Activated CD4-positive, alpha-beta memory T cell treated with anti-CD3 and anti-CD28 coated beads, Interleukin-2, amount 10 ng/mL, durations not matched to agents 7 days and 5 days (primary cell): ENCODE measurements around the gene ZRANB1. TPM values are rescaled to one million over a fixed set of nuclear protein-coding genes. Genes with fewer than 3 reads are reported as not detected.

ENCODE experiments used
- CTCF ChIA-PET: fragments of 350-600 bp; sonication (Branson Sonifier 250); formaldehyde crosslinking; loops from one replicate; lab custom pipeline; 2021; ENCODE audit warnings: antibody characterized with exemption, inconsistent platforms; lab: Charles Lee
- POLR2A ChIA-PET: fragments of 350-600 bp; sonication (Branson Sonifier 250); formaldehyde crosslinking; loops from one replicate; lab custom pipeline; 2021; ENCODE audit warnings: antibody characterized with exemption; lab: Charles Lee
- DNase-seq: peaks from one replicate; pipeline ENCODE4 v3.0.0-alpha.2; 2020
- H3K27ac Mint-ChIP-seq: one replicate; pipeline ENCODE4 v1.8.0; 2021; ENCODE audit warnings: mild to moderate bottlenecking, mixed read lengths
- H3K27me3 Mint-ChIP-seq: one replicate; pipeline ENCODE4 v1.8.0; 2021; ENCODE audit warnings: mixed read lengths
- H3K36me3 Mint-ChIP-seq: one replicate; pipeline ENCODE4 v1.8.0; 2021; ENCODE audit warnings: low read depth, mixed read lengths
- H3K4me1 Mint-ChIP-seq: one replicate; pipeline ENCODE4 v1.8.0; 2021; ENCODE audit warnings: mixed read lengths
- H3K4me3 Mint-ChIP-seq: one replicate; pipeline ENCODE4 v1.8.0; 2021; ENCODE audit warnings: mild to moderate bottlenecking, mixed read lengths
- H3K9me3 Mint-ChIP-seq: one replicate; pipeline ENCODE4 v1.8.0; 2021; ENCODE audit warnings: mixed read lengths
- total RNA-seq, 2 experiments: library from RNA; stranded (reverse); gene quantifications; one replicate each; pipeline ENCODE4 v1.2.3, GENCODE V29; 2021

The ZRANB1 gene
- total RNA-seq, 2 experiments from 2014 or later, result 11.2 to 12.3 TPM

DNA sequence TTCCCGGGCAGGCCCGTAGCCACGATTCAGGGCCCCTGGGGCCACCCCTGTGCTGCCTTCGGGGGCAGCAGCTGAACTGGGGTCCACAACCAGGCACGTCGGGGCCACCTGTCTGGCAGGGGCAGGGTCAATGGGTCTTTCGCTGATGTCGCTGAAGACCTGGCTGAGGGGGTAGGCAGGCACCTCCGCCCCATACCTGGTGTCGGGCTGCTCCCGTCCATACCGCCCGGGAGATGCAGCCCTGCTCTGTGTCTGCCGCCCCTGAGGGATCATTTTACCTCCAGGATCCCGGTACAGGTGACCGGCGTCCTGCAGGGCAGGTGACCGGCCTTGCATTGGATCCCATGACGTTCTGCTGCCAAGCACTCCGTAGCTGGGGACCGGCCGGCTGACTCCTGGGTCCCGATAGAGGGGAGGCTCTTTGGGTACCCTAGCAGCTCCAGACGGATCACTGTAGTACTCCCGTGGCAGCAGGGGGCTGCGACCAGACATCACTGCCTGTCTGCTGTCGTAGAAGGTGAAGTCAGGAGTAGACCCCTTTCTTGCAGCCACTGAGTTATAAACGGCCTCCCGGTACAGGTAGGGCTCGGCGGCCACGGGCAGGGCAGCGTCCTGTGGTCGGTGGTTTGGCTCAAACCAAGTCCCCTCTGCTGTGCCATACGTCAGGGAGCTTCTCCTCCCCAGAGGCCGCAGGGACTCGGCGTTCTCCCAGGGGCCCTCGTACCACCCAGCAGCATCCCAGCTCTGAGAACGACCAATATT is 85.2 kb downstream of the ZRANB1 start:
- Mint-ChIP-seq H3K27ac (no peak overlapping the region), H3K36me3 (no peaks in the 10 kb centered on the region), H3K4me3 (no peak overlapping the region), H3K4me1 (no peaks in the 10 kb centered on the region), H3K9me3 (no peaks in the 10 kb centered on the region), H3K27me3 (no peaks in the 10 kb centered on the region)
- ChIA-PET CTCF (no interaction called here), POLR2A (no interaction called here)
- no peak for DNase-seq

DNA sequence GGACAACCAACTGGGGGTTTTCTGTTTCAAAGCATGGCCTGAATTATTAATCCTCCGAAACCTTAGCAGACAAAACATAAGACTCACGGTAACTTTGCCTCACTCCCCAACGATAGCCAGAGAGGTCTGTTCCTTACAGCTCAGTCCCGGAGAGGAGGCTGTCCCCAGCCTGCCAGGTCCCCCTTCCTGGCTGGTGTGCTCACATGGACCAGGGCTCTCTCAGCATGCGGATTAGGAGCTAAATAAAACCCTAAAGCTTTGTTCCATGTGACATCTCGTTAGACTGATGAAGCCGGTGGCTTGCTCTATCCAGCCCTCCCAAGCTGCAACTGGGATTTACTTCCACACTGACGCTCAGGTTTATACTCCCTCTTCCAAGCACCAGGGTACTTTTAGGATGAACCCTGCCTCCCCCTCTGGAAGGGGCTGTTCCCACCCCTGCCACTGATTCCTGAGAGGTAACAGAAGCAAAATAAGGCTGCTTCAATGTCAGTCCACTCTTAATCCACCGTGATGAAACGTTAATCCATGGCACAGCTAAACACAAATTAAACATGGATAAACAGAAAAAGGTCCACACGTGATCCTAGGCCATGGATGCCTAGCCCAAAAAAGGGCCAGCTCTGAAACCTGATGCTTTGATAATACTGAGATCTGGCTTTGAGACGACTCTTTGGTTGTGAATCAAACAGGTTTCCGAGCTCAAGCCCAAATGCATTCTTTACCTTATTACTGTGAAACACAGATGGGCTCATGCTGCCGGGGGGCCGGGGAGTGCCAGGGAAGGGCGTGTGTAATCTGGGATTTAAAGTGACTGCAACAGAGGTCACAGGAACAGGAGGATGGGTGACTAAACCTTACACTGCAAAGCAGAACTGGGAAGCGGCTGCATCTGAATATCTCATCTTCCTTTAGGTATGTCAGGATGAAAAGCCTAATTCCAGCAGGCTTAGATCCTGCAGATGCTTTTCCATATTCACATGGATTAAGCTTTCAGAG is 86.2 kb downstream of the ZRANB1 start:
- Mint-ChIP-seq H3K4me3 (no peak overlapping the region), H3K27me3 (no peaks in the 10 kb centered on the region), H3K36me3 (no peaks in the 10 kb centered on the region), H3K9me3 (no peaks in the 10 kb centered on the region), H3K27ac (no peak overlapping the region), H3K4me1 (no peaks in the 10 kb centered on the region)
- ChIA-PET POLR2A (no interaction called here), CTCF (interaction anchor here (0.6 kb wide), 1 partner anchor 465 kb away, joined by 3 read pairs; no protein-coding TSS in a partner anchor)
- DNase-seq, result no peak

DNA sequence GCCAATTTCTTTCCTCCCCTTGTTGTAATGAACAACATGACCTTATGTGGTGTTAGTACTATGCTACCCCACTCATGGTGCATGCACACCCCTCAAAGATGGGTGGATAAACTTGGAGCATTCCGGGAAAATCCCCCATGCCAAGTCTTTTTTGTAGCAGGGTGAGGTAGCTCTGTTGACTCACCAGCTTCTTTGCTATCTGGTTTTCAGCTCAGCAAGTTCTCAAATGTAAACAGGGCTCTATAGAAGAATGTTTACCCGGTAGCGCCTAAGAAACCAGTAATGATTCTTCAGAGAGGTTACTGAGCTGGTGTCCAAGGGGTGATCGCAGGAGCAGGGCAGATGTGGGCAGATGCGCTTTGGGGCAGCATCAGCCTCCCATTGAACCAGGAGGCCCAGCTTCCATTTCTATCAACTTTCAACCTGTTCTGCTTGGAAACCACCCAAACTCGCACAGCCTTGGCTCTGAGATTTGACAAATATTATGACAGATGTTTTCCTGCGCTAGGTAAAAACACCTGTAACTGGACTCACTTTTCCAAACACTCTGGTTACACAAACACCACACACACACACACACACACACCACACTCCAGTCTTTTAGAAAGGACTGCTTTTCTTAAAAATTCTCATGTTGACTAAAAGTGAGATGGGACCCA is 87.8 kb downstream of the ZRANB1 start:
- H3K9me3 Mint-ChIP-seq, result no peaks in the 10 kb centered on the region
- ChIA-PET CTCF (interaction anchor here (1.1 kb wide), 1 partner anchor 18 kb away, joined by 3 read pairs; no protein-coding TSS in a partner anchor), POLR2A (no interaction called here)
- no peak overlapping the region for H3K4me3 Mint-ChIP-seq
- DNase-seq, result no peak
- no peaks in the 10 kb centered on the region for H3K4me1 Mint-ChIP-seq
- no peak overlapping the region for H3K27ac Mint-ChIP-seq
- H3K27me3 Mint-ChIP-seq, result peaks cover 1% of the 10 kb centered on the region
- no peaks in the 10 kb centered on the region for H3K36me3 Mint-ChIP-seq

DNA sequence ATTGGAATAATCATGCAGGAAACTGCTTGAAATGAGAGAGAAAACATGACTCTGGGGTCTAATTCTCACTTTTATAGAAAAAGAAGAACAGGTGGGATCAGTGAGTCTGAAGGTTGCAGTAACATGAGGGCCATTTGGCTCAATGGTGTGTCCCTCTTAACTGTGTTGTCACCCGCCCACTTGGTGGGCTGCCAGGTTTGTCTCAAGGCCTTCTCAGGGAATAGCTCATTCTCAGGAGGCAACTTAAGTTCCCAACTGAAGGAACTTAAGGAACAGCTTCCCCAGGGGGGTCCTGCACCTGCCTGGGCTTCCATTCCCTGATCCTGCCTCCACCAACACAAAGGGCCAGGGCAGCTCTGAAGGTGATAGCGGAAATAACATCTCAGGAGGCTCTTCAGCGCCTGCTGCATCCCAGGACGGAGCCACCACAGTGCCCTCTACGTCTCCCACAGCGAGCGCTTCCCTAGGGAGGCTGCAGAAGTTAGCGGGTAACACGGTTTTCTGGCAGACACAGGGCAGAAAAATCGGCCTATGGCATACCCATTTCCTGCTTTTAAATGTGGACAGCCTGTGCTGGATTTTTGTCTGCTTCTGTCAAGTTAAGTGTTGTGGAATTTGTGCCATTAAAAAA is 88.8 kb downstream of the ZRANB1 start:
- Mint-ChIP-seq H3K27ac (no peak overlapping the region), H3K9me3 (no peaks in the 10 kb centered on the region), H3K4me1 (no peaks in the 10 kb centered on the region), H3K36me3 (no peaks in the 10 kb centered on the region), H3K4me3 (no peak overlapping the region), H3K27me3 (peaks cover 5% of the 10 kb centered on the region)
- DNase-seq, result no peak
- ChIA-PET CTCF (interaction anchor here (1.0 kb wide), 1 partner anchor 17 kb away, joined by 4 read pairs; no protein-coding TSS in a partner anchor), POLR2A (no interaction called here)

GRCh38 chr10:125032474-125033020 is 90.6 kb downstream of the ZRANB1 start:
- Mint-ChIP-seq H3K4me1 (no peaks in the 10 kb centered on the region), H3K4me3 (no peak overlapping the region)
- CTCF ChIA-PET, result no interaction called here

DNA sequence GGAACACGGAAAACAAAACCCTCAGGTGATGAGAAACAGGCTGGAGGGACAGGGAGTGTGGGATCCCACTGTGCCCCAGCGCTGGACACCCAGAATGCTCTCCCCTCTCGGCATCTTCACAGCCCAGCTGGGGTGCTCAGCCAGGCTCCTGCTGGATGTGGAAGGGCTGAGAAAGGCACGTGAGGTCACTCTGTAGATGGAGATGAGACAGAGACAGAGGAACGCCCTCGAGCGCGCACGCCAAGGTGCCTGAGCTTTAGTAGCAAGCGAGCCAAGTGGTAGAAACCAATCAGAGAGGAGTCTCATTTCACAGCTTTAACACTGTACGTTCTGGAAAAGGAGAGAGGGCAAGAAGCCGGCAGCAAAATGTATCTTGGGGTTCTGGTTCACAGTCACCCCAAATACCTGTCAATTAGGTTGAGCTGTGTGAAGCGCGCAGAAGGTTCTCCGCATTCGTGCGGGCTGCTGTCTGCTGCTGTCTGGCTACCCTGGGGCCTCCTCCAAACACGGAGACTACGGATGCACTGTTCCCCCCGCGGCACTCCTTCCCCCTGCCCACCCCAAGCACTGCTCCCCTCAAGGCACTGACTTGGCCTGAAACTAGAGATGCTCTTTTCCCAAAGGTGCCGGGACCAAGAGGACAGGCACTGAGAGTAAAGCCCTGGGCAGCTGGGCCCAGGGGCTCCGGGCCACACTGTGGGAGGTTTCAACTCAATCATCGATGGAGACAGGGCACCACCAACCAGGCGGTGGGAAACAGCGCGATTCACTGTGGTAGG is 91.4 kb downstream of the ZRANB1 start:
- no peak overlapping the region for H3K27ac Mint-ChIP-seq

More at GRCh38 chr10:125032474-125033020, 90.6 kb downstream of the ZRANB1 start:
- no peaks in the 10 kb centered on the region for H3K9me3 Mint-ChIP-seq
- H3K27ac Mint-ChIP-seq, result no peak overlapping the region
- H3K36me3 Mint-ChIP-seq, result no peaks in the 10 kb centered on the region
- no peak for DNase-seq
- POLR2A ChIA-PET, result no interaction called here
- peaks cover 13% of the 10 kb centered on the region for H3K27me3 Mint-ChIP-seq

DNA sequence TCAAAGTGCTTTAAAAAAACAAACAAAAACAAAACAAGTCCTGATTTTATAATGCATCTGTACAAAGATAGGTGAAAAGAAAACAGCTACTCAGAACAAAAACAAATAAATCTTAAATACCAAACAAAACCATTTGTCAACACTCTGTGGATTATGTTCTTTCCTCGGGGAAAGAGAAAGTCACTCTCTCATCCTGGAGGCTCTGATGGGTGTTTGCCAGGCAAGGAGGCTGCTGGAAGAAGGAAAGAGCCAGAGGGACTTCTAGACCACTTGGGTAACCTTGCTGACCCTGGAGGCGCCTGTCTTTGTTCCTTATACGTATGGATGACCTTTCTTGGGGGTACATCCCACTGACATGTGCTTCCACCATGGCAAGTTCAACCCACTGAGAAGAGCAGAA is 92.8 kb downstream of the ZRANB1 start:
- H3K27me3 Mint-ChIP-seq, result peaks cover 13% of the 10 kb centered on the region
- ChIA-PET CTCF (interaction anchor here (1.9 kb wide), 1 partner anchor 13 kb away, joined by 10 read pairs; no protein-coding TSS in a partner anchor), POLR2A (no interaction called here)
- no peaks in the 10 kb centered on the region for H3K4me1 Mint-ChIP-seq
- no peak overlapping the region for H3K4me3 Mint-ChIP-seq
- DNase-seq, result no peak
- H3K9me3 Mint-ChIP-seq, result no peaks in the 10 kb centered on the region
- no peak overlapping the region for H3K27ac Mint-ChIP-seq
- no peaks in the 10 kb centered on the region for H3K36me3 Mint-ChIP-seq

More for the DNA sequence above, 91.4 kb downstream of the ZRANB1 start:
- POLR2A ChIA-PET, result no interaction called here
- no peak overlapping the region for H3K4me3 Mint-ChIP-seq
- no peaks in the 10 kb centered on the region for H3K9me3 Mint-ChIP-seq
- CTCF ChIA-PET, result no interaction called here
- DNase-seq, result no peak
- no peaks in the 10 kb centered on the region for H3K4me1 Mint-ChIP-seq
- peaks cover 13% of the 10 kb centered on the region for H3K27me3 Mint-ChIP-seq
- no peaks in the 10 kb centered on the region for H3K36me3 Mint-ChIP-seq

- no peak for DNase-seq
- no peak overlapping the region for H3K4me3 Mint-ChIP-seq
- no peak overlapping the region for H3K27ac Mint-ChIP-seq
- POLR2A ChIA-PET, result no interaction called here
- CTCF ChIA-PET, result interaction anchor here (0.5 to 1.9 kb wide), 2 partner anchors 13 to 234 kb away, joined by 4 to 10 read pairs; no protein-coding TSS in a partner anchor
- H3K27me3 Mint-ChIP-seq, result peaks cover 13% of the 10 kb centered on the region
- H3K4me1 Mint-ChIP-seq, result no peaks in the 10 kb centered on the region
- H3K9me3 Mint-ChIP-seq, result no peaks in the 10 kb centered on the region
- H3K36me3 Mint-ChIP-seq, result no peaks in the 10 kb centered on the region
These were observed 93.2 kb downstream of the ZRANB1 start for GRCh38 chr10:125035136-125035535.

DNA sequence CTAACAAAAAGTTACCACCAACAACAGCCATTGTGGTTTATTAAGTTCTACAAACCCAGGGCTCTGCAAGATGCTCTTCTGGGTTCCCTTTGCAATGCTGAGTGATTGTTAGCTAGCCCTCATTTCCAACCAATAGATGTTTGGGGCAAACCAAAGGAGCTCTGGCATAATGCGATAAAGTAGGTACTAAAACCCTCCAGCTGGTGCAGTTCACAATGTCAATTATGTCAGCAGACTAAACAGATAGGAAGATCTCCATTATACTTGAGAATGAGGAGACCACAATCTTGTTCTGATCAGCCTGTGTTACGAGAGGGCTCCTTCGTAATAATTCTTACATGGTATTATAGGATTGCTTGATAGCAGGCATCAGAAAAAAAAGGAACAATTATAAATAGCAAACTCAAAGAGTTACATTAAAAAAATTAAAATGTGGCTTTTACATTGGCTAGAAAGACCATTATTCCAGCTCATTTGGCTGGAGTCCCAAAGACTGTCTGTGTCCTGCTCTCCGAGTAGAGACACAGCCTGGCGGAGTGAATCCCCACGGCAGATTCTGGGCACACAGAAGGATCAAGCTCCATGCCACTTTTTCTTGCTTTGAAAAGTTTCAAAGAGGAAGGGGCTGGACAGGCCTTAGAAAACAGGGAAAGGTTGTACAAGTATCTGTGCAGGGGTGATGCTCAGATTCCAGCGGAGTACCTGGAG is 93.8 kb downstream of the ZRANB1 start:
- no peaks in the 10 kb centered on the region for H3K4me1 Mint-ChIP-seq
- ChIA-PET POLR2A (no interaction called here), CTCF (interaction anchor here (0.5 to 1.9 kb wide), 2 partner anchors 12 to 235 kb away, joined by 4 to 10 read pairs; no protein-coding TSS in a partner anchor)
- H3K27ac Mint-ChIP-seq, result no peak overlapping the region
- H3K27me3 Mint-ChIP-seq, result peaks cover 17% of the 10 kb centered on the region
- no peaks in the 10 kb centered on the region for H3K36me3 Mint-ChIP-seq
- DNase-seq, result no peak
- H3K9me3 Mint-ChIP-seq, result no peaks in the 10 kb centered on the region
- H3K4me3 Mint-ChIP-seq, result no peak overlapping the region

DNA sequence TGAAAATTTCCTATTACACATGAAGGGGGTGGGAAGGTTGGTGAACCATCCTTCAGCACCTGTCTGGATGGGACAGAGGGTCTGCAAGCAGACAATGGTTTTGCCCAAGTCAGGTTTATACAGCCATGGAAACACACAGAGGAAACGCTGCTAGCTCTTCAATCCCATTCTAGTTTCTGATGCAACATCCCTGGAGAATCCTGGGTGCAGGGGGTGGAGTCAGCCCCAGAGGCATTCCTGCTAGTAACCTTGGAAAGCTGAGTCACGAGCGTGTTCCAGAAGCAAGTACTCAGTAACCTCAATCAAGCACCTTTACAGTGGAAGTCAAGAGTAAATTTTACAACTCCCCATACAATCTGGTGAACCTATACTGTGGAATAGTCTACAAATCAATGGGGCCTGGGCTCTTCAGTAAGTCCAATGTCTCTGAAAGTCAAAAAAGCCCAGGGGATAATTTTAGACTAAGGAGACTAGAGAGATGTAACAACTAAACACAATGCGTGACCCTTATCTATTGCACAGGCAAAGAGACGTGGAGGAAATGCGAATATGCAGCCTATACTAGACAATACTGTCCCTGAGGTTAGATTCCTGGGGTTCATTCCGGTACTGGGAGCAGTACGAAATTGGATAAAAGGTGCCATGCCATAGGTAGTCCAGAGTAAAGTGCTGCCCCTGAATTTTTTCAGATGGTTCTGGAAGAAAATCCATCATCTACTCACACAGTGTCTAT is 95.4 kb downstream of the ZRANB1 start:
- no peak for DNase-seq
- POLR2A ChIA-PET, result no interaction called here
- CTCF ChIA-PET, result interaction anchor here (2.0 kb wide), 1 partner anchor 11 kb away, joined by 5 read pairs; no protein-coding TSS in a partner anchor
- Mint-ChIP-seq H3K27ac (no peak overlapping the region), H3K4me1 (no peaks in the 10 kb centered on the region), H3K36me3 (no peaks in the 10 kb centered on the region), H3K9me3 (no peaks in the 10 kb centered on the region), H3K27me3 (peaks cover 17% of the 10 kb centered on the region), H3K4me3 (no peak overlapping the region)
